ENCODE results near the gene P4HB. TPM values are rescaled to one million over a fixed set of nuclear protein-coding genes. Genes with fewer than 3 reads are reported as not detected.
A peak's percentile ranks its signal among the peaks of the same experiment; 100 is the strongest.

Gene P4HB
- total and polyA plus RNA-seq, 2 of the 4 experiments (the other 2 are of a cell fraction), result 599 to 932 TPM

GRCh38 chr17:81901167-81902022 lies 41.1 kb upstream of the P4HB start:
- intact Hi-C loops (cut with micrococcal nuclease), result no loop called here
- Histone ChIP-seq H3K9me1 (ENCODE audit: insufficient read depth, low read length) (peaks cover 13% of the 10 kb centered on the region; the same call in 1 of the 2 replicates), H3K23ac (ENCODE audit: low read depth, low read length) (peak overlapping the region; percentile 42; the same call in 1 of the 2 replicates), H4K8ac (ENCODE audit: low read depth in 2 of 2, low read length in 2 of 2) (no peak overlapping the region), H3K27me3 (ENCODE audit: control insufficient read depth, insufficient read depth, low read length) (no peaks in the 10 kb centered on the region), H2AK9ac (replicated peaks; ENCODE audit: low read depth, low read length, poor library complexity) (no peak overlapping the region), H3K9ac (ENCODE audit: low read depth, low read length) (no peak overlapping the region), H3K4ac (ENCODE audit: low read depth, low read length) (peak overlapping the region; percentile 24; the same call in 1 of the 2 replicates), H4K91ac (ENCODE audit: insufficient read depth, low read depth, low read length) (no peak overlapping the region), H3K56ac (ENCODE audit: extremely low read depth, insufficient read depth, low read length) (no peak overlapping the region), H2BK120ac (ENCODE audit: low read depth, low read length) (no peak overlapping the region), H3K27ac (ENCODE audit: insufficient read depth, low read length) (no peak overlapping the region), H2AK5ac (ENCODE audit: low read depth, low read length) (no peak overlapping the region), H4K20me1 (ENCODE audit: insufficient read depth, low read length) (peaks cover 26% of the 10 kb centered on the region), H2BK20ac (ENCODE audit: low read depth, low read length) (no peak overlapping the region), H2BK5ac (ENCODE audit: low read depth, low read length, poor library complexity, severe bottlenecking) (no peak overlapping the region), H3K14ac (replicated peaks; ENCODE audit: low read depth, low read length) (no peak overlapping the region), H3K79me1 (ENCODE audit: low read depth in 1 of 2, low read length in 2 of 2) (peaks cover 2 to 35% of the 10 kb centered on the region in 2 experiments; a peak in 3 of 4 replicates), H3K36me3 (ENCODE audit: control insufficient read depth, insufficient read depth, low read length) (peaks cover 27% of the 10 kb centered on the region), H3K9me3 (ENCODE audit: control insufficient read depth, insufficient read depth, low read length) (no peaks in the 10 kb centered on the region), H4K5ac (ENCODE audit: low read depth, low read length) (no peak overlapping the region), H2AFZ (replicated peaks; ENCODE audit: low read length, poor library complexity) (peak overlapping the region; percentile 84), H2BK15ac (ENCODE audit: low read depth, low read length) (no peak overlapping the region), H3K18ac (ENCODE audit: low read depth, low read length) (no peak overlapping the region), H3K4me1 (ENCODE audit: control insufficient read depth, insufficient read depth, low read length) (peaks cover 14% of the 10 kb centered on the region), H3K4me3 (ENCODE audit: insufficient read depth, low read depth, low read length) (peak overlapping the region; percentile 51; the same call in 1 of the 2 replicates), H3K4me2 (ENCODE audit: low read depth, low read length) (peak overlapping the region; percentile 45)
- no peak for TF ChIP-seq MXI1 (IDR thresholded peaks at IDR 0.05; ENCODE audit: borderline replicate concordance, low read depth, low read length)
- TF ChIP-seq RCOR1 (IDR thresholded peaks at IDR 0.05; ENCODE audit: insufficient replicate concordance, low read length), result no peak
- TF ChIP-seq NFE2L2 (IDR thresholded peaks at IDR 0.05; ENCODE audit: low read depth, low read length), result no peak
- TF ChIP-seq CEBPB (IDR thresholded peaks at IDR 0.05; ENCODE audit: low read depth, low read length), result no peak
- TF ChIP-seq POLR2A (IDR thresholded peaks at IDR 0.05; ENCODE audit: low read depth, low read length), result no peak
- TF ChIP-seq MAZ (IDR thresholded peaks at IDR 0.05; ENCODE audit: borderline replicate concordance, low read depth, low read length), result no peak
- TF ChIP-seq RAD21 (IDR thresholded peaks at IDR 0.05; ENCODE audit: low read length), result no peak
- no peak for TF ChIP-seq BHLHE40 (IDR thresholded peaks at IDR 0.05; ENCODE audit: low read depth, low read length)
- no peak for TF ChIP-seq CTCF (conservative IDR thresholded peaks at IDR 0.05; ENCODE audit: low read depth, low read length)
- no peak for TF ChIP-seq MAFK (IDR thresholded peaks at IDR 0.05; ENCODE audit: low read depth, low read length)
- no peak for TF ChIP-seq ELK1 (IDR thresholded peaks at IDR 0.05; ENCODE audit: borderline replicate concordance, low read depth, low read length)
- no peak for TF ChIP-seq USF2 (IDR thresholded peaks at IDR 0.05; ENCODE audit: low read depth, low read length)
- BruUV-seq (replicated peaks), result no TSS peak
- ChIA-PET POLR2A (ENCODE audit: unreplicated experiment) (interaction anchor here (0.9 kb wide), 1 partner anchor 14 kb away, joined by 3 read pairs; no protein-coding TSS in a partner anchor), CTCF (no interaction called here)
- 95% methylated on average over 4 of the region's 21 CpGs; no CpG with 5 or more reads in 1 of the 2 experiments for WGBS, 2 experiments (ENCODE audit: extremely low coverage in 2 of 2, insufficient read length in 1 of 2)
- DNase-seq (no peak), ATAC-seq (ENCODE audit: low read depth) (peak; percentile 18)
- dilution Hi-C loops (cut with HindIII; ENCODE audit: low sequenced_read_pairs, unreplicated experiment), result no loop called here
- in situ Hi-C loops (cut with MboI; ENCODE audit: low sequenced_read_pairs), result no loop called here
